ENCODE measurements around the gene DNASE1L2.

DNA sequence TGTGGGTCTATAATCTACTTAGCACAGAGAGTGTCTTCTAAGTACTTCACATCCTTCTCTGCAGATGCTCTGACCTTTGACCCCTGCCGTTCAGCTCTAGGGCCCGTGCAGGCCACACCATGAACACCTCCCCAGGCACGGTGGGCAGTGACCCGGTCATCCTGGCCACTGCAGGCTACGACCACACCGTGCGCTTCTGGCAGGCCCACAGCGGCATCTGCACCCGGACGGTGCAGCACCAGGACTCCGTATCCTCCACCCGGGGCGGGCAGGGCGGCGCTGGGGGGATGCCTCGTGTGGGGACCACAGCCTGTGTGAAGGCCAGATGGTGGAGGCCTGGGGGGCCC is 30.3 kb upstream of the DNASE1L2 start:
- TF ChIP-seq CTCF (conservative IDR thresholded peaks at IDR 0.05; ENCODE audit: low read length) (no peak), EZH2phosphoT487 (IDR thresholded peaks at IDR 0.05; ENCODE audit: borderline replicate concordance, low read depth, low read length) (no peak)

Measured in OCI-LY7 (cell line).